GM19467 (cell line): ENCODE results near the gene LRRC14B.
"Not testable (repeated sequence)": the region's sequence is repeated elsewhere in the genome, so short reads cannot be mapped to it uniquely, and the experiment has no call there.

Experiments
- ATAC-seq: cut with Tn5 transposase; IDR thresholded peaks from one replicate; pipeline ENCODE4 v1.9.1; 2021; ENCODE audit warnings: mild to moderate bottlenecking, moderate library complexity; ENCODE audit not compliant: unreplicated experiment

The LRRC14B gene

GRCh38 chr5:233426-233825 lies 42.1 kb downstream of the LRRC14B start:
- ATAC-seq = not testable (repeated sequence)

GRCh38 chr5:234450-234849 lies 43.2 kb downstream of the LRRC14B start:
- no peak for ATAC-seq

GRCh38 chr5:235527-235926 lies 44.2 kb downstream of the LRRC14B start:
- ATAC-seq = not testable (repeated sequence)

GRCh38 chr5:237931-238330 lies 46.6 kb downstream of the LRRC14B start:
- ATAC-seq = not testable (repeated sequence)

- not testable (repeated sequence) for ATAC-seq
Observed at GRCh38 chr5:240550-240949, 49.3 kb downstream of the LRRC14B start.

- ATAC-seq = not testable (repeated sequence)
Observed at GRCh38 chr5:241045-241669, 49.9 kb downstream of the LRRC14B start.

- not testable (repeated sequence) for ATAC-seq
Observed at GRCh38 chr5:243683-244367, 52.5 kb downstream of the LRRC14B start.

- ATAC-seq = not testable (repeated sequence)
Observed at GRCh38 chr5:245717-246116, 54.4 kb downstream of the LRRC14B start.
